ENCODE results near the gene CDH4.

DNA sequence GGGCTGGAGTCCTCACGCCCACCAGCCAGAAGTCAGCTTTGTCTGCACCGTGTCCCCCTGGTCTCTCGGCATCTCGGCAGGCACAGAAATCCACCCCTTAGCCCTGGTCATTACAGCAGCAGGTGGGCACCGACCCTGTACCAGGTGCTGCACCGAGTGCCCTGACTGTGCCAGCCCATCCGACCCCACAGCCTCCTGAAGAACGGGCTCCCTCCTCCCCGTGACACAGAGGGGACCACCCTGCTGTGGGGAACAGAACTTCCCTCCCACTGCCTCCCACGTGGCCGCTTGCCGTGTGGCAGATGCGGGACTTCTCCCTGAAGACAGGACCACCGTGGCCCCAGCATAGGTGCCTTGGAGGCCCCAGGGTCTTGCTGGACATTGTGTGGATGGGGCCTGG, 652.4 kb downstream of the CDH4 start:
- TF ChIP-seq CTCF (IDR thresholded peaks at IDR 0.05), result no peak
- TF ChIP-seq ZFX (IDR thresholded peaks at IDR 0.05; ENCODE audit: borderline replicate concordance), result no peak
